ENCODE results near the gene NEURL3. TPM values are rescaled to one million over a fixed set of nuclear protein-coding genes. Genes with fewer than 3 reads are reported as not detected.

NEURL3 gene
- total and polyA plus RNA-seq, 9 of the 15 experiments (the other 6 are each of a cell fraction or from before 2014, with no cell fraction given) = not detected

DNA sequence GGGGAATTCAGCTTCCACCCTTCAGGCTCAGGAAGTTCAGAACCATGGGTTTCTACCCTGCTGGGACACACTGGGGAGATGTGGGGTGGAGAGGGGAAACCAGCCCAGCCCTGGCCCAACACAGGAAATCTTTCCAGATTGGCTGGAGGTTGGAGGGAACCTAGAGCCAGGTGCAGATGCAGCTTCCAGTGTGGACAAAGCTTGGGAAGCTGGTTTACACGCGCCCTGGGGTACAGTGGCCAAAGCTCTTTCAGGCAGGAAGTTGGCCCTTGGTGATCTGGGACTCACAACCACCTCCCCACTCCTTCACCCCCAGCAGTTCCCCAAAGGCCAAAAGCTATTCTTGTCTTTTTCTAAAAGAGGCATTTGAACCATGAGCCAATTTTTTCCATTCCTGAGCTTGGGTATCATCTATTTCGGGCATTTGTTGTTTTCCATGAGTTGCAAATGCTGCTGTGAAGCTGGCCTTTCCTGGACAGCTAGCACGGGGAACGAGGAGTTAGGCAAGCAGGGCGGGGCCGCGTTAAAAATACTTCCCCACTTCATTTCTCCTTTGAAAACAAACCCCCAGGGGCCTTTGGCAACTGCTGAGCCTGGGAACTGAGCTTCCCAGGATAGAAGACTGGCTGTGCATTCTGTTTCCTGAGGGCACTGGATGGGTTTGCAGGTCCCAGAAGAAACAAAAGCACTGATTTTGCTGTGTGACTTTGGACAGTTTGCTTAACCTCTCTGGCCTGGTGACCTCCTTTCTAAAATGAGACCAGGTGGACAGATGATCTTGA lies 28.3 kb upstream of the NEURL3 start (continued):
- TF ChIP-seq DMBX1 (CRISPR knock-in tag; IDR thresholded peaks at IDR 0.05; ENCODE audit: borderline replicate concordance) (no peak), POLR2G (IDR thresholded peaks at IDR 0.05; ENCODE audit: low read depth, low read length) (no peak), SMARCA5 (IDR thresholded peaks at IDR 0.05) (peak; percentile 25; the same call in 1 of the 2 replicates), NR4A1 (CRISPR knock-in tag; IDR thresholded peaks at IDR 0.05) (no peak), NR4A1 (tag; IDR thresholded peaks at IDR 0.05) (no peak), ZNF282 (CRISPR knock-in tag; IDR thresholded peaks at IDR 0.05) (no peak), RCOR1 (IDR thresholded peaks at IDR 0.05; ENCODE audit: borderline replicate concordance in 1 of 2, low read depth in 2 of 2, low read length in 2 of 2) (0 out of 4 replicates have a peak, but pooled peaks have one; percentile 24 to 36), RBM25 (IDR thresholded peaks at IDR 0.05; ENCODE audit: low read depth, low read length, severe bottlenecking) (peak; percentile 83), PTBP1 (IDR thresholded peaks at IDR 0.05; ENCODE audit: low read depth, low read length) (0 out of 2 replicates have a peak, but pooled peaks have one; percentile 33), NFIC (IDR thresholded peaks at IDR 0.05) (no peak), TAF15 (IDR thresholded peaks at IDR 0.05; ENCODE audit: low read depth, low read length) (no peak), KDM1A (IDR thresholded peaks at IDR 0.05) (peak; percentile 61 to 78), SMC3 (conservative IDR thresholded peaks at IDR 0.05; ENCODE audit: insufficient read depth, low read depth, low read length) (no peak), SIN3A (IDR thresholded peaks at IDR 0.05; ENCODE audit: borderline replicate concordance in 2 of 2, control insufficient read depth in 1 of 2, low read depth in 2 of 2, low read length in 2 of 2) (no peak), ZFP36 (IDR thresholded peaks at IDR 0.05; ENCODE audit: low read depth, low read length, partially characterized antibody) (peak; percentile 80), NFXL1 (CRISPR knock-in tag; IDR thresholded peaks at IDR 0.05) (no peak)

Data from K562 (cell line).